Endodermal cell (in vitro differentiated cells): ENCODE measurements around the gene ARL5C. TPM values are rescaled to one million over a fixed set of nuclear protein-coding genes. Genes with fewer than 3 reads are reported as not detected.
"Not testable (repeated sequence)": the region's sequence is repeated elsewhere in the genome, so short reads cannot be mapped to it uniquely, and the experiment has no call there.

ENCODE experiments used
- DNase-seq: peaks from one replicate; pipeline ENCODE4 v3.0.0-alpha.2; 2017
- H3K27ac ChIP-seq: 2 replicates; pipeline ENCODE4 v1.5.1; 2013; ENCODE audit warnings: mild to moderate bottlenecking, low read depth, low read length, moderate library complexity
- H3K27me3 ChIP-seq: 2 replicates; pipeline ENCODE4 v1.6.1; 2013; ENCODE audit warnings: mild to moderate bottlenecking, low read length, moderate library complexity; ENCODE audit not compliant: insufficient read depth, control insufficient read depth, poor library complexity, severe bottlenecking
- H3K36me3 ChIP-seq: 2 replicates; pipeline ENCODE4 v1.7.0; 2013; ENCODE audit warnings: mild to moderate bottlenecking, low read length, moderate library complexity; ENCODE audit not compliant: control insufficient read depth, insufficient read depth
- H3K4me1 ChIP-seq: one replicate; pipeline ENCODE4 v1.7.0; 2013; ENCODE audit warnings: low read length; ENCODE audit not compliant: control insufficient read depth, insufficient read depth
- H3K4me3 ChIP-seq: 2 replicates; pipeline ENCODE4 v1.5.1; 2013; ENCODE audit warnings: mild to moderate bottlenecking, low read length, moderate library complexity
- H3K9ac ChIP-seq: 2 replicates; pipeline ENCODE4 v1.6.1; 2013; ENCODE audit warnings: mild to moderate bottlenecking, low read length, moderate library complexity; ENCODE audit not compliant: poor library complexity, severe bottlenecking; ENCODE audit errors: extremely low read depth
- H3K9me3 ChIP-seq: 2 replicates; pipeline ENCODE4 v1.6.1; 2013; ENCODE audit warnings: mild to moderate bottlenecking, low read length, moderate library complexity; ENCODE audit not compliant: control insufficient read depth
- H3K27ac Mint-ChIP-seq: 2 replicates; pipeline ENCODE4 v1.8.0; 2020; ENCODE audit warnings: mixed read lengths
- H3K27me3 Mint-ChIP-seq: 2 replicates; pipeline ENCODE4 v1.8.0; 2021; ENCODE audit warnings: mild to moderate bottlenecking, mixed read lengths; ENCODE audit not compliant: insufficient read depth
- H3K36me3 Mint-ChIP-seq: 2 replicates; pipeline ENCODE4 v1.8.0; 2020; ENCODE audit warnings: low read depth, mixed read lengths
- H3K4me1 Mint-ChIP-seq: 2 replicates; pipeline ENCODE4 v1.8.0; 2020; ENCODE audit warnings: mixed read lengths
- H3K4me3 Mint-ChIP-seq: 2 replicates; pipeline ENCODE4 v1.8.0; 2020; ENCODE audit warnings: mild to moderate bottlenecking, moderate library complexity, mixed read lengths
- H3K9me3 Mint-ChIP-seq: 2 replicates; pipeline ENCODE4 v1.8.0; 2020; ENCODE audit warnings: mild to moderate bottlenecking, mixed read lengths
- WGBS, 2 experiments: methylation state at CpG; one replicate each; pipeline versions ENCODE4 v1.1.5 to v1.1.7; 2013; ENCODE audit warnings: missing lambda C conversion rate in 2 of 2, mixed read lengths in 1 of 2; ENCODE audit not compliant: insufficient coverage in 1 of 2, insufficient read length in 1 of 2; 5-methylcytosine and 5-hydroxymethylcytosine counted together
- total RNA-seq, 2 donors: library from RNA; stranded (reverse); fragmentation: NEBNext Ultra II Directional in 1 of 2; extraction: Animal tissue kit (Norgen Biotek cat#: 25700) in 1 of 2; gene quantifications; 2 replicates in 1 of 2; 3 replicates in 1 of 2; pipeline ENCODE4 v1.2.1, GENCODE V29; 2021
- TF ChIP-seq, protein P1 (sequence below): fragments of 200-600 bp; sonication (generic); conservative IDR thresholded peaks from 2 replicates; pipeline ENCODE4 v1.5.0; 2021; ENCODE audit warnings: antibody characterized with exemption, mild to moderate bottlenecking

ARL5C gene
- total RNA-seq, 2 donors from 2014 or later: not detected

DNA sequence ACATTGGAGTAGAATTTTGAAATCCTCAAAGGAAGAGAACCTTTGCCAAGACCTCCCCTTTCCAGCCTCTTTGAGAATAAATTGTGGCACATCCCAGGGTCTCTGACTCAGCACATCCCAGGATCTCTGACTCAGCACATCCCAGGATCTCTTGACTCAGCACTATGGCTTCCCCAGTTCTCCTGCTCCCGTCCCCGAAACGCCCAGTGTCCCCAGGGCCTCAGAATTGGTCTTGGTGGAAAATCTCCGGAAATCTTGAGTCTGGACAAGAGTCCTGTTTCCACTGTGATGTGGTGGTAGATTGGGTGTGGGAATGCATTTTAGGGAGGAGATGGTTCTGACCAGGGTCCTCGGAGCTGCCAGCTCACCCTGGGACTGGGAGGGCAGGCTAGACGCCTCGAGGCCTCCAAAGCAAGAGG is 33.8 kb downstream of the ARL5C start:
- Mint-ChIP-seq H3K27me3 (no peaks in the 10 kb centered on the region), H3K36me3 (no peaks in the 10 kb centered on the region), H3K9me3 (no peaks in the 10 kb centered on the region), H3K4me3 (no peak overlapping the region), H3K4me1 (no peaks in the 10 kb centered on the region), H3K27ac (no peak overlapping the region)
- H3K36me3 ChIP-seq: no peaks in the 10 kb centered on the region
- no peaks in the 10 kb centered on the region for H3K9me3 ChIP-seq
- peak; percentile 80 for DNase-seq
- no peak overlapping the region for H3K27ac ChIP-seq
- TF ChIP-seq, protein P1, sequence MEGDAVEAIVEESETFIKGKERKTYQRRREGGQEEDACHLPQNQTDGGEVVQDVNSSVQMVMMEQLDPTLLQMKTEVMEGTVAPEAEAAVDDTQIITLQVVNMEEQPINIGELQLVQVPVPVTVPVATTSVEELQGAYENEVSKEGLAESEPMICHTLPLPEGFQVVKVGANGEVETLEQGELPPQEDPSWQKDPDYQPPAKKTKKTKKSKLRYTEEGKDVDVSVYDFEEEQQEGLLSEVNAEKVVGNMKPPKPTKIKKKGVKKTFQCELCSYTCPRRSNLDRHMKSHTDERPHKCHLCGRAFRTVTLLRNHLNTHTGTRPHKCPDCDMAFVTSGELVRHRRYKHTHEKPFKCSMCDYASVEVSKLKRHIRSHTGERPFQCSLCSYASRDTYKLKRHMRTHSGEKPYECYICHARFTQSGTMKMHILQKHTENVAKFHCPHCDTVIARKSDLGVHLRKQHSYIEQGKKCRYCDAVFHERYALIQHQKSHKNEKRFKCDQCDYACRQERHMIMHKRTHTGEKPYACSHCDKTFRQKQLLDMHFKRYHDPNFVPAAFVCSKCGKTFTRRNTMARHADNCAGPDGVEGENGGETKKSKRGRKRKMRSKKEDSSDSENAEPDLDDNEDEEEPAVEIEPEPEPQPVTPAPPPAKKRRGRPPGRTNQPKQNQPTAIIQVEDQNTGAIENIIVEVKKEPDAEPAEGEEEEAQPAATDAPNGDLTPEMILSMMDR: no peak
- WGBS, 2 experiments: 86 to 100% methylated on average over 1 to 7 of the region's 7 CpGs
- H3K9ac ChIP-seq: no peak overlapping the region
- H3K4me1 ChIP-seq: no peaks in the 10 kb centered on the region
- H3K27me3 ChIP-seq: no peaks in the 10 kb centered on the region
- no peak overlapping the region for H3K4me3 ChIP-seq

- WGBS, 2 experiments: 84 to 100% methylated on average over 4 to 6 of the region's 6 CpGs
- Mint-ChIP-seq H3K27me3 (no peaks in the 10 kb centered on the region), H3K4me3 (no peak overlapping the region), H3K36me3 (no peaks in the 10 kb centered on the region), H3K9me3 (no peaks in the 10 kb centered on the region), H3K4me1 (no peaks in the 10 kb centered on the region), H3K27ac (no peak overlapping the region)
- TF ChIP-seq, protein P1: no peak
- H3K36me3 ChIP-seq: no peaks in the 10 kb centered on the region
- DNase-seq: no peak
- H3K4me3 ChIP-seq: no peak overlapping the region
- H3K9me3 ChIP-seq: no peaks in the 10 kb centered on the region
- H3K27me3 ChIP-seq: no peaks in the 10 kb centered on the region
- no peak overlapping the region for H3K27ac ChIP-seq
- no peak overlapping the region for H3K9ac ChIP-seq
- no peaks in the 10 kb centered on the region for H3K4me1 ChIP-seq
These were observed 34.3 kb downstream of the ARL5C start for GRCh38 chr17:39131616-39132015.

- WGBS, 2 experiments: 89 to 95% methylated on average over 2 to 3 of the region's 3 CpGs
- Histone ChIP-seq H3K9me3 (no peaks in the 10 kb centered on the region), H3K27me3 (no peaks in the 10 kb centered on the region), H3K4me3 (no peak overlapping the region), H3K36me3 (no peaks in the 10 kb centered on the region), H3K4me1 (no peaks in the 10 kb centered on the region), H3K27ac (no peak overlapping the region), H3K9ac (no peak overlapping the region)
- Mint-ChIP-seq H3K27me3 (no peaks in the 10 kb centered on the region), H3K9me3 (no peaks in the 10 kb centered on the region), H3K4me3 (no peak overlapping the region), H3K4me1 (no peaks in the 10 kb centered on the region), H3K27ac (no peak overlapping the region), H3K36me3 (no peaks in the 10 kb centered on the region)
- TF ChIP-seq, protein P1: no peak
- DNase-seq: no peak
These were observed 35.8 kb downstream of the ARL5C start for GRCh38 chr17:39130205-39130604.

- H3K36me3 Mint-ChIP-seq, H3K4me3 ChIP-seq, H3K9me3 ChIP-seq, H3K4me1 ChIP-seq, H3K27ac Mint-ChIP-seq, H3K4me3 Mint-ChIP-seq, H3K27ac ChIP-seq, H3K4me1 Mint-ChIP-seq, H3K27me3 Mint-ChIP-seq, H3K36me3 ChIP-seq, H3K27me3 ChIP-seq, H3K9me3 Mint-ChIP-seq, DNase-seq, H3K9ac ChIP-seq: not testable (repeated sequence)
- WGBS, 2 experiments: 97% methylated on average over 3 of the region's 6 CpGs; no CpG with 5 or more reads in 1 of the 2 experiments
These were observed 36.4 kb downstream of the ARL5C start for GRCh38 chr17:39129544-39129943.
